ENCODE results near the gene PDE9A. TPM values are rescaled to one million over a fixed set of nuclear protein-coding genes. Genes with fewer than 3 reads are reported as not detected.

PDE9A gene
- total and polyA plus RNA-seq, 2 experiments from 2014 or later = 26.5 to 31.1 TPM

DNA sequence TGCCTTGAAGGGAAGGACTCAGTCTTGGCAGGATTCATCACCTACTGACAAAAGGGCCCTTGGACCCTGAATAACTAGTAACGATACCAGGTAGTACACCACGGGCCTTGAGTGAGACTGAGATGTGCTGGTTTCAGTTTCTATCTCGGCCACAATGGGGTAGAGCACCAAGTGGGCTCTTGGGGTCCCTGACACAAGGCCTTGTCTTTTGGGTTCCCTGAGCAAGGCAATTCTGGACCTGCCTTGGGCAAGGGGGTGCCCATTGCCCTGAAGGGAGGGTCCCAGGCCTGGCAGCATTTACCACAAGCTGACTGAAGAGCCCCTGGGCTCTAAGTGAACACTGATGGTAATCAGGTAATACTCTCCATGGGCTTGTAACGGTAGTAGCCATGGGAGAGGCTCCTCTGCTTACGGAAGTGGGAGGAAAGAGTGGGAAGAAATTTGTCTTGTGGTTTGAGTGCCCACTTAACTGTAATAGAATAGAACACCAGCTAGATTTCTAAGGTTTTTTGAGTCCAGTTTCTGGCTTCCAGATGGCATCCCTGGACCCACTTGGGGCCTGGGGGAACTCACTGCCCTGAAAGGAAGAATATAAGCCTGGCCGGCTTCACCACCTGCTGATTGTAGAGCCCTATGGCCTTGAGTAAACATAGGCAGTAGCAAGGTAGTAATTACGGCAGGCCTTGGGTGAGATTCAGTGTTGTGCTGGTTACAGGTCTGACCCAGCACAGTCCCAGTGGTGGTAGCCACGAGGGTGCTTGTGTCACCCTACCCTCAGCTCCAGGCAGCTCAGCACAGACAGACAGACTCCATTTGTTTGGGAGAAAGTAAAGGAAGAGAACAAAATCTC, 167.4 kb downstream of the PDE9A start:
- ATAC-seq (peak; percentile 25; the same call in 1 of the 3 replicates), DNase-seq (ENCODE audit: low spot score) (no peak)
- Histone ChIP-seq H3K4me3 (no peak overlapping the region), H3K36me3 (ENCODE audit: insufficient read depth) (peaks cover 8% of the 10 kb centered on the region; the same call in 1 of the 2 replicates), H2AFZ (no peak overlapping the region), H3K9me2 (ENCODE audit: insufficient read depth) (no peaks in the 10 kb centered on the region), H3K79me2 (replicated peaks; ENCODE audit: insufficient read depth) (no peaks in the 10 kb centered on the region), H3K4me1 (ENCODE audit: insufficient read depth) (no peaks in the 10 kb centered on the region), H4K20me1 (replicated peaks; ENCODE audit: insufficient read depth) (no peaks in the 10 kb centered on the region), H3K4me2 (no peak overlapping the region), H3K27ac (ENCODE audit: low read depth) (no peak overlapping the region), H3K27me3 (ENCODE audit: insufficient read depth) (peaks cover 20% of the 10 kb centered on the region), H3F3A (replicated peaks; ENCODE audit: low read depth) (no peaks in the 10 kb centered on the region)
- Mint-ChIP-seq H3K4me1 (no peaks in the 10 kb centered on the region; the same call in 2 of the 3 replicates), H3K27me3 (ENCODE audit: insufficient read depth, low read depth, poor library complexity) (peaks cover 6% of the 10 kb centered on the region), H3K4me3 (no peak overlapping the region), H3K27ac (no peak overlapping the region), H3K36me3 (ENCODE audit: low read depth) (peaks cover 14% of the 10 kb centered on the region), H3K9me3 (peaks cover 19% of the 10 kb centered on the region)
- TF ChIP-seq STAT1 (IDR thresholded peaks at IDR 0.05; ENCODE audit: unreplicated experiment) (no peak), ZNF331 (CRISPR knock-in tag; IDR thresholded peaks at IDR 0.05; ENCODE audit: low read depth) (no peak), NANOG (IDR thresholded peaks at IDR 0.05; ENCODE audit: borderline replicate concordance) (no peak), JUNB (IDR thresholded peaks at IDR 0.05; ENCODE audit: unreplicated experiment) (no peak), EZH2 (IDR thresholded peaks at IDR 0.05; ENCODE audit: low read depth, unreplicated experiment) (no peak), ZNF114 (CRISPR knock-in tag; IDR thresholded peaks at IDR 0.05) (no peak), POLR2AphosphoS5 (IDR thresholded peaks at IDR 0.05; ENCODE audit: low read depth) (no peak), REST (IDR thresholded peaks at IDR 0.05; ENCODE audit: unreplicated experiment) (no peak), CREB1 (CRISPR knock-in tag; IDR thresholded peaks at IDR 0.05; ENCODE audit: low read depth) (no peak), CTCF (conservative IDR thresholded peaks at IDR 0.05; ENCODE audit: low read depth in 2 of 2) (no peak), EZH2phosphoT487 (IDR thresholded peaks at IDR 0.05; ENCODE audit: unreplicated experiment) (no peak)
- TF ChIP-seq, protein P1, sequence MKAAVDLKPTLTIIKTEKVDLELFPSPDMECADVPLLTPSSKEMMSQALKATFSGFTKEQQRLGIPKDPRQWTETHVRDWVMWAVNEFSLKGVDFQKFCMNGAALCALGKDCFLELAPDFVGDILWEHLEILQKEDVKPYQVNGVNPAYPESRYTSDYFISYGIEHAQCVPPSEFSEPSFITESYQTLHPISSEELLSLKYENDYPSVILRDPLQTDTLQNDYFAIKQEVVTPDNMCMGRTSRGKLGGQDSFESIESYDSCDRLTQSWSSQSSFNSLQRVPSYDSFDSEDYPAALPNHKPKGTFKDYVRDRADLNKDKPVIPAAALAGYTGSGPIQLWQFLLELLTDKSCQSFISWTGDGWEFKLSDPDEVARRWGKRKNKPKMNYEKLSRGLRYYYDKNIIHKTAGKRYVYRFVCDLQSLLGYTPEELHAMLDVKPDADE (IDR thresholded peaks at IDR 0.05) = no peak
- TF ChIP-seq, protein P2, sequence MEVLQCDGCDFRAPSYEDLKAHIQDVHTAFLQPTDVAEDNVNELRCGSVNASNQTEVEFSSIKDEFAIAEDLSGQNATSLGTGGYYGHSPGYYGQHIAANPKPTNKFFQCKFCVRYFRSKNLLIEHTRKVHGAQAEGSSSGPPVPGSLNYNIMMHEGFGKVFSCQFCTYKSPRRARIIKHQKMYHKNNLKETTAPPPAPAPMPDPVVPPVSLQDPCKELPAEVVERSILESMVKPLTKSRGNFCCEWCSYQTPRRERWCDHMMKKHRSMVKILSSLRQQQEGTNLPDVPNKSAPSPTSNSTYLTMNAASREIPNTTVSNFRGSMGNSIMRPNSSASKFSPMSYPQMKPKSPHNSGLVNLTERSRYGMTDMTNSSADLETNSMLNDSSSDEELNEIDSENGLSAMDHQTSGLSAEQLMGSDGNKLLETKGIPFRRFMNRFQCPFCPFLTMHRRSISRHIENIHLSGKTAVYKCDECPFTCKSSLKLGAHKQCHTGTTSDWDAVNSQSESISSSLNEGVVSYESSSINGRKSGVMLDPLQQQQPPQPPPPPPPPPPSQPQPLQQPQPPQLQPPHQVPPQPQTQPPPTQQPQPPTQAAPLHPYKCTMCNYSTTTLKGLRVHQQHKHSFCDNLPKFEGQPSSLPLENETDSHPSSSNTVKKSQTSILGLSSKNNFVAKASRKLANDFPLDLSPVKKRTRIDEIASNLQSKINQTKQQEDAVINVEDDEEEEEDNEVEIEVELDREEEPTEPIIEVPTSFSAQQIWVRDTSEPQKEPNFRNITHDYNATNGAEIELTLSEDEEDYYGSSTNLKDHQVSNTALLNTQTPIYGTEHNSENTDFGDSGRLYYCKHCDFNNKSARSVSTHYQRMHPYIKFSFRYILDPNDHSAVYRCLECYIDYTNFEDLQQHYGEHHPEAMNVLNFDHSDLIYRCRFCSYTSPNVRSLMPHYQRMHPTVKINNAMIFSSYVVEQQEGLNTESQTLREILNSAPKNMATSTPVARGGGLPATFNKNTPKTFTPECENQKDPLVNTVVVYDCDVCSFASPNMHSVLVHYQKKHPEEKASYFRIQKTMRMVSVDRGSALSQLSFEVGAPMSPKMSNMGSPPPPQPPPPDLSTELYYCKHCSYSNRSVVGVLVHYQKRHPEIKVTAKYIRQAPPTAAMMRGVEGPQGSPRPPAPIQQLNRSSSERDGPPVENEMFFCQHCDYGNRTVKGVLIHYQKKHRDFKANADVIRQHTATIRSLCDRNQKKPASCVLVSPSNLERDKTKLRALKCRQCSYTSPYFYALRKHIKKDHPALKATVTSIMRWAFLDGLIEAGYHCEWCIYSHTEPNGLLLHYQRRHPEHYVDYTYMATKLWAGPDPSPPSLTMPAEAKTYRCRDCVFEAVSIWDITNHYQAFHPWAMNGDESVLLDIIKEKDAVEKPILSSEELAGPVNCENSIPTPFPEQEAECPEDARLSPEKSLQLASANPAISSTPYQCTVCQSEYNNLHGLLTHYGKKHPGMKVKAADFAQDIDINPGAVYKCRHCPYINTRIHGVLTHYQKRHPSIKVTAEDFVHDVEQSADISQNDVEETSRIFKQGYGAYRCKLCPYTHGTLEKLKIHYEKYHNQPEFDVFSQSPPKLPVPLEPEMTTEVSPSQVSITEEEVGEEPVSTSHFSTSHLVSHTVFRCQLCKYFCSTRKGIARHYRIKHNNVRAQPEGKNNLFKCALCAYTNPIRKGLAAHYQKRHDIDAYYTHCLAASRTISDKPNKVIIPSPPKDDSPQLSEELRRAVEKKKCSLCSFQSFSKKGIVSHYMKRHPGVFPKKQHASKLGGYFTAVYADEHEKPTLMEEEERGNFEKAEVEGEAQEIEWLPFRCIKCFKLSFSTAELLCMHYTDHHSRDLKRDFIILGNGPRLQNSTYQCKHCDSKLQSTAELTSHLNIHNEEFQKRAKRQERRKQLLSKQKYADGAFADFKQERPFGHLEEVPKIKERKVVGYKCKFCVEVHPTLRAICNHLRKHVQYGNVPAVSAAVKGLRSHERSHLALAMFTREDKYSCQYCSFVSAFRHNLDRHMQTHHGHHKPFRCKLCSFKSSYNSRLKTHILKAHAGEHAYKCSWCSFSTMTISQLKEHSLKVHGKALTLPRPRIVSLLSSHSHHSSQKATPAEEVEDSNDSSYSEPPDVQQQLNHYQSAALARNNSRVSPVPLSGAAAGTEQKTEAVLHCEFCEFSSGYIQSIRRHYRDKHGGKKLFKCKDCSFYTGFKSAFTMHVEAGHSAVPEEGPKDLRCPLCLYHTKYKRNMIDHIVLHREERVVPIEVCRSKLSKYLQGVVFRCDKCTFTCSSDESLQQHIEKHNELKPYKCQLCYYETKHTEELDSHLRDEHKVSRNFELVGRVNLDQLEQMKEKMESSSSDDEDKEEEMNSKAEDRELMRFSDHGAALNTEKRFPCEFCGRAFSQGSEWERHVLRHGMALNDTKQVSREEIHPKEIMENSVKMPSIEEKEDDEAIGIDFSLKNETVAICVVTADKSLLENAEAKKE (CRISPR knock-in tag; IDR thresholded peaks at IDR 0.05) = no peak
